Stimulated activated CD4-positive, alpha-beta T cell treated with anti-CD3 and anti-CD28 coated beads, TNF-alpha, amount 100 ng/mL, for 4 hours (primary cell): ENCODE measurements around the gene RAB18.
"Not testable (repeated sequence)": the region's sequence is repeated elsewhere in the genome, so short reads cannot be mapped to it uniquely, and the experiment has no call there.

Experiments
- DNase-seq, 3 experiments: peaks; one replicate each; pipeline ENCODE4 v3.0.0-alpha.2; 2020; ENCODE audit warnings: low read depth in 3 of 3

RAB18 gene

GRCh38 chr10:27504808-27505460 is 830 bp downstream of the RAB18 start:
- DNase-seq = no peak

GRCh38 chr10:27505537-27505936 is 1.4 kb downstream of the RAB18 start:
- DNase-seq = not testable (repeated sequence)

DNA sequence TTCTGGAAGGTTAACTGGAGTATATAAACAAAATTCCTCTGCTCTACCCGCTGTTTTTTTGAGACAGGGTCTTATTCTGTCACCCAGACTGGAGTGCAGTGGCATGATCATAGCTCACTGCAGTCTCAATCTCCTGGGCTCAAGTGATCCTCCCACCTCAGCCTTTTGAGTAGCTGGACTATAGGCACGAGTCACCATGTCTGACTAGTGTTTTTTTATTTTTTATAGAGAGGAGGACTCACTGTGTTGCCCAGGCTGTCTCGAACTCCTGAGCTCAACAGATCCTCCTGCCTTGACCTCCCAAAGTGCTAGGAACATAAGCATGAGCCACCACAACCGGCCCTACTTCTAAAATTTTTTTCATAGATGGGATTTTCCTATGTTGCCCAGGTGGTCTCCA is 2.2 kb downstream of the RAB18 start:
- DNase-seq = no peak

DNA sequence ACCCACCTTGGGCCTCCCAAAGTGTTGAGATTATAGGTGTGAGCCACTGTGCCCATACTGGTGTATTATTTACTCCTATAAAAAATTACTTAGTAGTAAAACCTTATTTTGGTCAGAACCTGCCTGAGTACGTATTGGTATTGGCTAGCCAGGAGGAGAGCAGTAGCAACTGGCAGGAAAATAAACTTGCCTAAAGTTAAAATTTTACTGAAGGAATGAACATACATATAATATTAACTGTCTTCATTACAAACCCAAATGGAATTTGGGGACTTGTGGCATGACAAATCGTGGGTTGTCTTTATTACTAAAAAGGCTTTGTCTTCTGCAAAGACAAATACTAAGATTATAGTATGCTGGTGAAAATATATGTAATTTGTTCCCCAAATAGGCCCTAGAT is 8.4 kb downstream of the RAB18 start:
- no peak for DNase-seq

DNA sequence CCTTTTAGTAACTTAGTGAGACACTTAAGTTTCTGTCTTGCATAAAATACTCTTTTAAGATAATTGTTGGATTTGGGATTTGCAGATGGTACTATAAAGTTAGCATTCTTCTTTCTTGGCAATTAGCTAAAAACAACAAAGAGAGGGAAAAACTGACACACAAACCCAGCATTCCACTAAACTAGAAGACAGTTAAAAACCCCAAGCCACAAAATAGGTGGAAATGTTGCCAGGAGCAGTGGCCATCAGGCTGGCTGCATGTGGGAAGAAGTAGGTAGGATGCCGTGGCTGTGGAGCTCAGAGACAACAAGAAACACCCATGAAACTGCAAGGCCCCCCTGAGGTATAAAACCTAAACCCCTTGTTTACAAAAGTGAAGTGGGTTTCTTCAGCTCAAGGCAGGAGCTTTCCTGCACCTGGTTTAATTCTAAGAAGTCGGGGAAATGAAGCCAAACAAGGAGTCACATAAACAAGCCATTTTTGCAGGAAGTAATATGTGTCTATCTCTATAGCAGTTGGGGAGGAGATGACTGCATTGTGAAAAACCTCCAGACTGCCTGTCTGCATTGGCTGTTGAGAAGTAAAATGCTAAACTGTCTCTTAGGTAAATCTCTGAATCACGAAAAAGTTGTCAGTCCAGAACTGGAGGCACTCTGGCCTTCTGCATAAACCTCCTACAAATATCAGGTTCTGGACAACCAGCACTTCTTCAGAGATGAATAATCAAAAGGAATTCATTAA is 9.5 kb downstream of the RAB18 start:
- DNase-seq = no peak

GRCh38 chr10:27514243-27514642 is 10.1 kb downstream of the RAB18 start:
- no peak for DNase-seq

- DNase-seq = no peak
Measured at GRCh38 chr10:27518261-27518660, 14.2 kb downstream of the RAB18 start.

- DNase-seq = no peak
Measured at GRCh38 chr10:27525819-27526218, 21.7 kb downstream of the RAB18 start.

- DNase-seq = no peak
Measured at GRCh38 chr10:27526242-27526641, 22.1 kb downstream of the RAB18 start.

DNA sequence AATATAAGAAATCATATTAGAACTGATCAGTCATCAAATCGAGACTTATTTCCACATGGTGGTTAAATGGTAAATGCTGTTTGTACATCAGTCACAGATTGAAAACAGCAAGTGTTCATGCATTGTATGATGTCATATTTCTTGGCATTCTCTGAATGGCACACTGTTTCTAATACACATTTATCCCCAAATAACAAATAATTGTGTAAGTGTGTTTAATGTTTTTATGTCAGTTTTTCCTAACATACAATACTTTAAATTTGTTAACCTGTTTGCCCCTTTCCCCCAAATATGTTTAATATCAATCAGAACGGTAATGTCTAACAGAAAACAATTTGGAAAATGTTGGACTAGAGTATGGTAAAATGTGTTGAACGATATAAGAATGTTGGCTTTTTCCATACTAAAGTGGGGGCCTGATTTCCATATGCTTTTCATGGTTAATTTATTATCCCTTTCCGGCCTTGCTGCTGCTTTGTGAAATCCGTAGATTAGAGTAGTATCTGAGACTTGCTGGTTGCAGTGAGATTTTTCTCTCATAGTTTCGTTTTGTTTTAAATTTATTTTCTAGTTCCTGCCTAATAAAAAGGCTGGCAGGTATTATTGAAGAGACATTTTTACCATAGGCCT is 23.7 kb downstream of the RAB18 start:
- no peak for DNase-seq

DNA sequence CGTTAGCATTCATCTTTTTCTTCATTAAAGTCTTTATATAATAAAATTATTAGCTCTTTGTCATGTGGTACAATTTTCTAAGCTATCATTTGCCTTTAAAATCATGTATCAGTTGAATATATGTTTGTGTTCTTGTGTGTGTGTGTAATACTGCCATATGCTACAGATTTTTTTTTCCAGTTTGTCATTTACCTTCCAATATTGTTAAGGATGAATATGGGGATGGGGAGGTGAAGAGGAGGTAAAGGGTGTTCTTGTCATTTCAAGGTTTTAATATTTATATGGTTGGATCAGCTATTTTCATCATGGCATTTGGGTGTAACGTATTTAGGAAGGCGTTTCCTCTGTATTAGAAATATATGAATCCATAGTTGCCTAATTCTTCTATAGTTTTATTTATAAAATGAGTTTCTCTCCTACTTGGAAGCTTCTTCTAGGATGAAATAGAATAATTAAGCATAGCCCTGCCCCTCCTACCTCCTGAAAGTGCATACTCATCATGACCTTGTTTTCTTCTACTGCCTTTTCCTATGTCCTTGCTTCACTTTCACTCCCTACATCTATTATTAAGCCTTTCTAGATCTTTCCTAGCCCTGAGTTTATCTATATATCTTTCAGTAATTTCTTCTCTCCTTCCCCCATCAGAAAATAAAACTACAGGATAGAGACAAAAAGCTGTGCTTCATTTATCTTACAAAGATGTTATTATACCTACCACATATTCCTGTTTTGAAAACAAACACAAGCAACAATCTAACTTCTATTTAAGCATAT is 25.1 kb downstream of the RAB18 start:
- DNase-seq = no peak

GRCh38 chr10:27530477-27530876 is 26.4 kb downstream of the RAB18 start:
- no peak for DNase-seq

GRCh38 chr10:27531336-27531847 is 27.3 kb downstream of the RAB18 start:
- no peak for DNase-seq

DNA sequence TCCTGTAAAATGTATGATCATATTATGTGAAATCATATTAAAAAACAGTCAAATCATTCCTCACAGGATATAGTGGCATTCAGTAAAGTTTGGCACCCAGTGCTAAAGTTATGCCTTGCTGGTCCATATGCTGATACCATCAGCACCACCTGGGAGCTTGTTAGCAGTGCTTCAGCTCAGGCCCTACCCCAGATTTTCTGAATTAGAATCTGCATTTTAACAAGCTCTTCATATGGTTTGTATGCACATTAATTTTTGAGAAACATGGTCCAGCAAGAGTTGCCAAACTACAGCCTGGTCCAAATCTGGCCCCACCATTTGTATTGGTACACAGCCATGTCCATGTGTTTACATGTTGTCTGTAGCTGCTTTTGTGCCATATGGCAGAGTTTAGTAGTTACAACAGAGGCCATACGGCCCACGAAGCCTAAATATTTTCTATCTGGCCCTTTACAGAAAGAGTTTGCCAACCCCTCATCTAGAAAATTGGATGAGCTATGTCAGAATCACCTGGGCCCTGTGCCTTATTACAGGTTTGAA is 30.1 kb downstream of the RAB18 start:
- no peak for DNase-seq

DNA sequence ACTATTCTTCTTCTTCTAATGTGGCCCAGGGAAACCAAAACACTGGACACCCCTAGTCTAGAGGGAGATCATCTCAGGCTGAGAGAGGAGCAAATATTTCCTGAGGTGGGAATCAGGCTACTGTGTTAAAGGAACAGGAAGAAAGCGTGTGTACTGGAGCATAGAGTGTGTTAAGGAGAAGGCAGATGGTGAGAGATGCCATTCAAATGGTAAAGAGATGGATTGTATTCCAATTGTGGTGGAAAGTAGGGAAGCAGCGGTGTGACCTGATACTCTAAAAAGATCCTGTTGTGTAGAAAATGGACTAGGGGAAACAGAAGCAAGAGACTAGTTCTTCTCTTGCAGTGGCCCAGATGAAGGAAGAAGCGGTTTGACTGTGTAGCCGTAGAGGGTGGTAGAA is 31.2 kb downstream of the RAB18 start:
- DNase-seq = no peak

DNA sequence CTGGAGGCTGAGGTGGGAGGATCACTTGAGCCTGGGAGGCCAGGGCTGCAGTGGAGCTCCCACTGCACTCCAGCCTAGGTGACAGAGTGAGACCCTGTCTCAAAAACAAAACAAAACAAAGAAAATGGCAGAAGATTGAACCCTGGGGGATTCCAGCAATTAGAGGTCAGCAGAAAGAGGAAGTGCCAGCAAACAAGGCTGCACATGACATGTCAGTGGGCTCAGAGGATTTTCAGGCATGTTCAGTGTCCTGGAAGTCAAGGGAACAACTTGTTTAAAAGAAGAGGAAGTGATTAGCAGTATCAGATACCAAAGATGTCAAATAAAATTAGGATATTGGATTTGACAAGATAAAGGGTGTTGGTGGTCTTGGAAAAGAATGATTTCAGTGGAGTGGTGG is 32.3 kb downstream of the RAB18 start:
- no peak for DNase-seq

DNA sequence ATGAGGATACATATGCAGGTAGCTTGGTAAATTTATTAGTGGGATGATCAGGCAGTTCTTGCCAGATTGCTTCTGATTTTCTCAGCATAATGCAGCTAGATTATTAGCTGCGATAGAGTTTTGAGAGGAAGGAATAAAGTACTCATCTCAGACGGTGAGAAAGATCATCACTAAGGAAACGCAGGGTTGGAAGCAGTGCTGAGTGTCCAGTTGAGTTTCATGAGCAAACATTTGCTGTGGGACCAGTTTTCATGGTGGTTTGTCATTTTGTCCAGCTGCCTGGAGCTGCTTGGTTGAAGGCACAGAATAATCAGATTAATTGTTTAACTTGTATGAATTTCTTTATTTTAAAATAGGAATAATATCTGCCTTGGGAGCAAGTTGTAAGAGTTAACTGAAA is 33.1 kb downstream of the RAB18 start:
- no peak for DNase-seq

DNA sequence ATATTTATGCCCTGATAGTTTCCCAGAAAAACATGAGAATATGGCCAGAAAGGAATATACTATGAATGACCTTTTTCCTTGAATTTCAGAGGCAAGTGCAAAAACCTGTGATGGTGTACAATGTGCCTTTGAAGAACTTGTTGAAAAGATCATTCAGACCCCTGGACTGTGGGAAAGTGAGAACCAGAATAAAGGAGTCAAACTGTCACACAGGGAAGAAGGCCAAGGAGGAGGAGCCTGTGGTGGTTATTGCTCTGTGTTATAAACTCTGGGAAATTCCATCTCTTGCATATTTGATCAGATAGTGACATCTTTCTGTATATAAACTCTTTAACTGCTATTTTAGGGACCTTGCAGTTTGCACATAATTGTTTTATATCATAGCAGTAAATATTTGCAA is 33.7 kb downstream of the RAB18 start:
- no peak for DNase-seq

GRCh38 chr10:27540672-27541071 is 36.6 kb downstream of the RAB18 start:
- DNase-seq = no peak

DNA sequence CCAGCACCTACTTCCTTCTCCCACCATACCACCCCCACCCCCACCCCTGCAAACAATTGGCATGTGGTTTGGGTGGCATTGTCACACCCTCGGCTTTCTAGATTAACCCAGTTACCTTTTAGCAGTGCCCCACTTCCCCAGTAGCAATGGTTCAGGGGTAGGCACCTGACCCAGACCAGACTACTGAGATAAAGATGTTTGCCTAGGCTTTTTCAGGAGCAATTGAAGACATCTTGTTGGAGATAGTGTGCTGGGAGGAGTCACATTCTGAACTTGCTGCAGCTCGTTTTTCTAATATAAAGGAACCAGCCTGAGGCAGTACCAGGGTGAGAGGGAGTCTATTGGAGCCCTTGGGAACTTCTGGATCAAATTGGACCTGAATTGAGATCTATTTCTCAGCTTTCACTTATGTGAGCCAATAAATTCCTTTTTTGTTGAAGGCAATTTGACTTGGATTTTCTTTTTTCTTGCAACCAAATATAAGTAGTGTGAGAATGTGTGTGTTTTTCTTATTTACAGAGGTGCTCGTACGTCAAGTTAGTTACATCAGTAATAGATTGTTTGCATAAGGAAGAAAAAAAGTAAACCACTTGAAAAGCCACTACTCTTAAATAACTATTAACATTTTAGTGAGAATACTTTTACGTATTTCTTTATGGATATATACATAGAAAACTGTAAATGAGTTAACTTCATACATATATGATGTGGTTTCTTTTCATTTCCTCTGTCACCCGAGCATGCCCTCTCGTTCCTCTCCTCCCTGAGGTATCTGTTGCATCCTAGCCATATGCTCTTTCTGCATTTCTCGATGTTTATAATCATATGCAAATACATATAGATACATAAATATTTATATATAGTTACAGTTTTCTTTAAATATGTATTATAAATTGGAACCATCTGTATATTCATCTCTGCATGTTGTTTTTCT is 38.0 kb downstream of the RAB18 start:
- no peak for DNase-seq

DNA sequence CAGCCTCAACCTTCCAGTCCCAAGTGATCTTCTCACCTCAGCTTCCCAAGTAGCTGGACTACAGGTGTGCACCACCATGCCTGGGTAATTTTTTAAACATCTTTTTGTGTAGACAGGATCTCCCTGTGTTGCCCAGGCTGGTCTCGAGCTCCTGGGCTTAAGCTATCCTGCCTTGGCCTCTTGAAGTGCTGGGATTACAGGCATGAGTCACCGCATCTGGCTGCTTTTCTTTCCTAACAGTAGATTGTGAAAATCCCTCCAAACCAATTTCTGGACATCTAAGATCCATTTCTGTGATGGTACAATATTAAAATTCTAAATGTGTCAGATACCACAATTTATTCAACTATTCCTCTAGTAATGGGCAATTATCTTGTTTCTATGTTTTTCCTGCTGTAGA is 38.7 kb downstream of the RAB18 start:
- no peak for DNase-seq
